MCF 10A (cell line): ENCODE results near the gene GTSF1L. TPM values are rescaled to one million over a fixed set of nuclear protein-coding genes. Genes with fewer than 3 reads are reported as not detected.
A peak's percentile ranks its signal among the peaks of the same experiment; 100 is the strongest.

ENCODE experiments used
- Bru-seq: library from RNA; stranded (reverse); fragments of 400-500 nt; gene quantifications from one replicate; lab custom pipeline; 2021; lab: Mats Ljungman, UMichigan
- BruChase-seq, 2 experiments: library from RNA; stranded (reverse); fragments of 400-500 nt; gene quantifications; one replicate each; lab custom pipeline; 2021; lab: Mats Ljungman, UMichigan
- BruUV-seq: library from RNA; stranded (reverse); fragments of 400-500 nt; replicated peaks from 2 replicates; lab custom pipeline; 2021; lab: Mats Ljungman, UMichigan
- CTCF ChIA-PET: fragments of 300-600 bp; sonication (Branson Sonifier 250); formaldehyde crosslinking; extraction: SDS; loops from one replicate; lab custom pipeline; 2021; ENCODE audit warnings: antibody characterized with exemption, inconsistent platforms; lab: Yijun Ruan, JAX
- POLR2A ChIA-PET: fragments of 300-600, 350-650 bp; sonication (Branson Sonifier 250); formaldehyde crosslinking; extraction: SDS; loops from one replicate; lab custom pipeline; 2020; ENCODE audit warnings: antibody characterized with exemption, inconsistent platforms; lab: Yijun Ruan, JAX
- DNase-seq: peaks from one replicate; pipeline ENCODE4 v3.0.0-alpha.2; 2018; ENCODE audit not compliant: unreplicated experiment
- H3K27ac Mint-ChIP-seq: one replicate; pipeline ENCODE4 v1.8.0; 2022; ENCODE audit warnings: mild to moderate bottlenecking, low read depth, mixed read lengths; ENCODE audit not compliant: unreplicated experiment
- H3K27me3 Mint-ChIP-seq: one replicate; pipeline ENCODE4 v1.8.0; 2022; ENCODE audit warnings: mixed read lengths; ENCODE audit not compliant: insufficient read depth, unreplicated experiment
- H3K36me3 Mint-ChIP-seq: one replicate; pipeline ENCODE4 v1.8.0; 2022; ENCODE audit warnings: mild to moderate bottlenecking, moderate library complexity, mixed read lengths; ENCODE audit not compliant: insufficient read depth, unreplicated experiment
- H3K4me1 Mint-ChIP-seq: one replicate; pipeline ENCODE4 v1.8.0; 2022; ENCODE audit warnings: mixed read lengths; ENCODE audit not compliant: insufficient read depth, unreplicated experiment
- H3K4me3 Mint-ChIP-seq: one replicate; pipeline ENCODE4 v1.8.0; 2022; ENCODE audit warnings: mild to moderate bottlenecking, moderate library complexity, mixed read lengths; ENCODE audit not compliant: unreplicated experiment
- H3K9me3 Mint-ChIP-seq: one replicate; pipeline ENCODE4 v1.8.0; 2022; ENCODE audit warnings: mixed read lengths; ENCODE audit not compliant: unreplicated experiment
- intact Hi-C: fragments of 100-400 bp; cut with micrococcal nuclease; formaldehyde crosslinking; loops from 2 replicates; pipeline ENCODE4 v1.14.1; 2022
- long read RNA-seq: library from polyadenylated mRNA; stranded (forward); transcript quantifications from one replicate; pipeline ENCODE4 v2.0.0, GENCODE V29; 2022
- total RNA-seq: library from RNA; stranded (reverse); gene quantifications from 2 replicates; pipeline ENCODE4 v1.2.3, GENCODE V29; 2022
- TF ChIP-seq, protein P1 (sequence below): fragments of 200-600 bp; IDR thresholded peaks from one replicate; pipeline ENCODE4 v1.8.0; 2022; ENCODE audit warnings: antibody characterized with exemption, mild to moderate bottlenecking; ENCODE audit not compliant: unreplicated experiment

GTSF1L gene
- total RNA-seq (not detected in 2 replicates), Bru-seq, nascent RNA (not detected), BruChase-seq, experiment 1, labeled RNA remaining after a 6-hour chase (not detected), BruChase-seq, experiment 2, labeled RNA remaining after a 2-hour chase (not detected)
- long read RNA-seq: 0 reads

- POLR2A ChIA-PET: no interaction called here
- Mint-ChIP-seq H3K36me3 (no peaks in the 10 kb centered on the region), H3K4me3 (no peak within 1 kb of the TSS), H3K4me1 (no peaks in the 10 kb centered on the region), H3K27ac (no peak within 1 kb of the TSS), H3K27me3 (peaks cover under 1% of the 10 kb centered on the region), H3K9me3 (no peaks in the 10 kb centered on the region)
- DNase-seq: peak; percentile 15
- CTCF ChIA-PET: interaction anchor here (1.1 to 3.8 kb wide), 3 partner anchors 23 to 354 kb away, joined by 3 to 26 read pairs (median 5); no protein-coding TSS in a partner anchor
- BruUV-seq: no TSS peak
- intact Hi-C loops: no loop called here
- TF ChIP-seq, protein P1, sequence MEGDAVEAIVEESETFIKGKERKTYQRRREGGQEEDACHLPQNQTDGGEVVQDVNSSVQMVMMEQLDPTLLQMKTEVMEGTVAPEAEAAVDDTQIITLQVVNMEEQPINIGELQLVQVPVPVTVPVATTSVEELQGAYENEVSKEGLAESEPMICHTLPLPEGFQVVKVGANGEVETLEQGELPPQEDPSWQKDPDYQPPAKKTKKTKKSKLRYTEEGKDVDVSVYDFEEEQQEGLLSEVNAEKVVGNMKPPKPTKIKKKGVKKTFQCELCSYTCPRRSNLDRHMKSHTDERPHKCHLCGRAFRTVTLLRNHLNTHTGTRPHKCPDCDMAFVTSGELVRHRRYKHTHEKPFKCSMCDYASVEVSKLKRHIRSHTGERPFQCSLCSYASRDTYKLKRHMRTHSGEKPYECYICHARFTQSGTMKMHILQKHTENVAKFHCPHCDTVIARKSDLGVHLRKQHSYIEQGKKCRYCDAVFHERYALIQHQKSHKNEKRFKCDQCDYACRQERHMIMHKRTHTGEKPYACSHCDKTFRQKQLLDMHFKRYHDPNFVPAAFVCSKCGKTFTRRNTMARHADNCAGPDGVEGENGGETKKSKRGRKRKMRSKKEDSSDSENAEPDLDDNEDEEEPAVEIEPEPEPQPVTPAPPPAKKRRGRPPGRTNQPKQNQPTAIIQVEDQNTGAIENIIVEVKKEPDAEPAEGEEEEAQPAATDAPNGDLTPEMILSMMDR: no peak
These were observed at the start of gene GTSF1L for GRCh38 chr20:43726811-43727338. Gene GTSF1L, minus strand, starts transcription at chr20:43727002. Its CDS starts 308 bp downstream, at chr20:43726694.

DNA sequence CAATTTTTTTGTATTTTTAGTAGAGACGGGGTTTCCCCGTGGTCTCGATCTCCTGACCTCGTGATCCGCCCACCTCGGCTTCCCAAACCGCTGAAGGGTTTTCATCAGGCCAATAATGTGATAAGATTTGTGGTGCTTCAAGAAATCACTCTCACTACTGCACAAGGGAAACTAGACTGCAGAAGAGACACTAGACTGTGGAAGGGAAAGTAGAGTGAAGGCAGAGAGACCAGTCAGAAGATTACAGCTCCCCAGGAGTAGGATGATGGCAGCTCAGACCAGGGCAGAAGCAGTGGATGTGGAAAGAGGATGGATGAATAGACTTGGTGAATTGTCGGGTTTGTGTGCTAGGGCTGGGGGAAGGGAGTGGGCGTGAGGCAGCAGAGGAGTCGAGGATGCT, 48.0 kb upstream of the GTSF1L start:
- Mint-ChIP-seq H3K9me3 (peaks cover 8% of the 10 kb centered on the region), H3K36me3 (no peaks in the 10 kb centered on the region), H3K27ac (no peak overlapping the region), H3K27me3 (peaks cover 24% of the 10 kb centered on the region), H3K4me1 (no peaks in the 10 kb centered on the region), H3K4me3 (no peak overlapping the region)
- TF ChIP-seq, protein P1: no peak
- no peak for DNase-seq
- CTCF ChIA-PET: interaction anchor here (0.6 to 1.4 kb wide), 3 partner anchors 23 to 763 kb away, joined by 3 to 5 read pairs (median 4); no protein-coding TSS in a partner anchor
- intact Hi-C loops: no loop called here
- POLR2A ChIA-PET: no interaction called here
- BruUV-seq: no TSS peak

DNA sequence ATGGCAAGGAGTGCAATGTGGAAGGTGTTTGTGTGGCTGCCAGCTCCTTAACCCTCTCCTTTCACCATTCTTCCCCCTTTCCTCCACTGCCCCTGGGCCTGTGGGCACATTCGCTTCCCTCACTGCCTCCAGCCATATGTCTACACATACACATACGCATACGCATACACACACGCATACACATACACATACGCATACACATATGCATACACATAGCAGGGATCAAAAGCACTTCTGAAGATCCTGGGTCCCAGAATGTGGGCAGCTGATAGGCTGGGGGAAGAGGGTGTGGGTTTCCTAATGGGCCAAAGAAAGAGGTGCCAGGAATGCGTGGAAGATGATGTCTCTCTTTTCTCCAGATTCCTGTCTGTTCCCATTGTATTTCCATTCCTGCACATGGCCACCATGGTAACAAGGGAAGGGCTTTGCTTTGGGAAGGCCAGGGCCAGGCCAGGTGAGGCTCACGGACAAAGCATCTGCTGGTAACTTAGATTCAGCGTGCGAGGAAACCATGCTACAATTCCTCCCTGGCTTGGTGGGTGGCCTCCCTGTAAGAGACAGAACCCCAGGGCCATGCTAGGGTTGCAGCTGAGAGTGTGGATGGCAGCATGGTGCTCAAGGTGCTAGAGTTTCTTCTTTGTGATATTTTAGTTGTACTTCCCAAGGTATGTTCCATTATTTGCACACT, 44.8 kb upstream of the GTSF1L start:
- ChIA-PET CTCF (interaction anchor here (0.6 to 2.3 kb wide), 3 partner anchors 10 to 309 kb away, joined by 3 to 6 read pairs (median 4); no protein-coding TSS in a partner anchor), POLR2A (no interaction called here)
- BruUV-seq: no TSS peak
- DNase-seq: no peak
- no peaks in the 10 kb centered on the region for H3K36me3 Mint-ChIP-seq
- no peak overlapping the region for H3K4me3 Mint-ChIP-seq
- H3K9me3 Mint-ChIP-seq: no peaks in the 10 kb centered on the region
- TF ChIP-seq, protein P1: no peak
- peaks cover 10% of the 10 kb centered on the region for H3K4me1 Mint-ChIP-seq
- peaks cover 29% of the 10 kb centered on the region for H3K27me3 Mint-ChIP-seq
- H3K27ac Mint-ChIP-seq: no peak overlapping the region
- intact Hi-C loops: no loop called here

- H3K36me3 Mint-ChIP-seq: no peaks in the 10 kb centered on the region
- DNase-seq: no peak
- POLR2A ChIA-PET: no interaction called here
- H3K4me3 Mint-ChIP-seq: no peak overlapping the region
- H3K27me3 Mint-ChIP-seq: peaks cover 41% of the 10 kb centered on the region
- CTCF ChIA-PET: interaction anchor here (0.5 to 1.2 kb wide), 4 partner anchors 14 to 263 kb away, joined by 3 to 6 read pairs (median 3); no protein-coding TSS in a partner anchor
- TF ChIP-seq, protein P1: no peak
- intact Hi-C loops: no loop called here
- H3K27ac Mint-ChIP-seq: no peak overlapping the region
- H3K9me3 Mint-ChIP-seq: no peaks in the 10 kb centered on the region
- BruUV-seq: no TSS peak
- H3K4me1 Mint-ChIP-seq: peaks cover 10% of the 10 kb centered on the region
These were observed 43.5 kb upstream of the GTSF1L start for GRCh38 chr20:43770342-43770741.
